ENCODE data around the gene CES3.

DNA sequence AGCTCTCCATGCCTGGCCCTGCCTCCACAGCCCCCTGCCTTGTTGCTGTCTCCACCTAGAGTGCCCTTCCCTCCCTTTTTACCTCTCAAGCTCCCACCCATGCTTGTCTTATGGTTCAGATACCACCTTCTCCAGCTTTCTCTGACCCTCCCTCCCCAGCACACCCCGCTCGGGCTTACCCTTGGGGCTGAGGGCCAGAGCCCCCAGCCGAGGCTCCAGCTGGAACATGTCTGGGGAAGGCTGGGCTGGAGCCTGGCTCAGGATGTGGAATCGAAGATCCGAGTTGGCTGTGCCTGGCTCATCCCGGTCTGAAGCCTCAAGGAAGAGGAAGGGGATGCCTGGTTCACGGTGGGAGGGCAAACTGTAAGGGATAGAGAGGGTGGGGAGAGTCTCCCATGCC, 46.0 kb upstream of the CES3 start:
- TF ChIP-seq, protein P1, sequence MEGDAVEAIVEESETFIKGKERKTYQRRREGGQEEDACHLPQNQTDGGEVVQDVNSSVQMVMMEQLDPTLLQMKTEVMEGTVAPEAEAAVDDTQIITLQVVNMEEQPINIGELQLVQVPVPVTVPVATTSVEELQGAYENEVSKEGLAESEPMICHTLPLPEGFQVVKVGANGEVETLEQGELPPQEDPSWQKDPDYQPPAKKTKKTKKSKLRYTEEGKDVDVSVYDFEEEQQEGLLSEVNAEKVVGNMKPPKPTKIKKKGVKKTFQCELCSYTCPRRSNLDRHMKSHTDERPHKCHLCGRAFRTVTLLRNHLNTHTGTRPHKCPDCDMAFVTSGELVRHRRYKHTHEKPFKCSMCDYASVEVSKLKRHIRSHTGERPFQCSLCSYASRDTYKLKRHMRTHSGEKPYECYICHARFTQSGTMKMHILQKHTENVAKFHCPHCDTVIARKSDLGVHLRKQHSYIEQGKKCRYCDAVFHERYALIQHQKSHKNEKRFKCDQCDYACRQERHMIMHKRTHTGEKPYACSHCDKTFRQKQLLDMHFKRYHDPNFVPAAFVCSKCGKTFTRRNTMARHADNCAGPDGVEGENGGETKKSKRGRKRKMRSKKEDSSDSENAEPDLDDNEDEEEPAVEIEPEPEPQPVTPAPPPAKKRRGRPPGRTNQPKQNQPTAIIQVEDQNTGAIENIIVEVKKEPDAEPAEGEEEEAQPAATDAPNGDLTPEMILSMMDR (IDR thresholded peaks at IDR 0.05; ENCODE audit: insufficient read depth, low read depth, low read length): no peak
- TF ChIP-seq EZH2 (IDR thresholded peaks at IDR 0.05; ENCODE audit: insufficient read depth, low read length): no peak
